Activated CD4-positive, alpha-beta T cell treated with anti-CD3 and anti-CD28 coated beads, Interleukin-2, amount 10 ng/mL, durations not matched to agents 24 days and 14 days (primary cell): ENCODE results near the gene FOXF1. TPM values are rescaled to one million over a fixed set of nuclear protein-coding genes. Genes with fewer than 3 reads are reported as not detected.

Source experiments
- DNase-seq: peaks from one replicate; pipeline ENCODE4 v3.0.0; 2022
- H3K27ac Mint-ChIP-seq: one replicate; pipeline ENCODE4 v1.8.0; 2022; ENCODE audit warnings: mild to moderate bottlenecking, mixed read lengths
- H3K27me3 Mint-ChIP-seq: one replicate; pipeline ENCODE4 v1.8.0; 2022; ENCODE audit warnings: mixed read lengths
- H3K36me3 Mint-ChIP-seq: one replicate; pipeline ENCODE4 v1.8.0; 2022; ENCODE audit warnings: low read depth, mild to moderate bottlenecking, mixed read lengths
- H3K4me1 Mint-ChIP-seq: one replicate; pipeline ENCODE4 v1.8.0; 2021; ENCODE audit warnings: mixed read lengths
- H3K4me3 Mint-ChIP-seq: one replicate; pipeline ENCODE4 v1.8.0; 2022; ENCODE audit warnings: mild to moderate bottlenecking, moderate library complexity, mixed read lengths
- H3K9me3 Mint-ChIP-seq: one replicate; pipeline ENCODE4 v1.8.0; 2021; ENCODE audit warnings: mixed read lengths
- intact Hi-C: fragments of 100-400 bp; cut with micrococcal nuclease; formaldehyde crosslinking; loops from one replicate; pipeline ENCODE4 v1.15.1; 2023
- total RNA-seq: library from RNA; stranded (reverse); gene quantifications from 2 replicates; pipeline ENCODE4 v1.2.3, GENCODE V29; 2022

FOXF1 gene
- total RNA-seq, 1 donor from 2014 or later: not detected

DNA sequence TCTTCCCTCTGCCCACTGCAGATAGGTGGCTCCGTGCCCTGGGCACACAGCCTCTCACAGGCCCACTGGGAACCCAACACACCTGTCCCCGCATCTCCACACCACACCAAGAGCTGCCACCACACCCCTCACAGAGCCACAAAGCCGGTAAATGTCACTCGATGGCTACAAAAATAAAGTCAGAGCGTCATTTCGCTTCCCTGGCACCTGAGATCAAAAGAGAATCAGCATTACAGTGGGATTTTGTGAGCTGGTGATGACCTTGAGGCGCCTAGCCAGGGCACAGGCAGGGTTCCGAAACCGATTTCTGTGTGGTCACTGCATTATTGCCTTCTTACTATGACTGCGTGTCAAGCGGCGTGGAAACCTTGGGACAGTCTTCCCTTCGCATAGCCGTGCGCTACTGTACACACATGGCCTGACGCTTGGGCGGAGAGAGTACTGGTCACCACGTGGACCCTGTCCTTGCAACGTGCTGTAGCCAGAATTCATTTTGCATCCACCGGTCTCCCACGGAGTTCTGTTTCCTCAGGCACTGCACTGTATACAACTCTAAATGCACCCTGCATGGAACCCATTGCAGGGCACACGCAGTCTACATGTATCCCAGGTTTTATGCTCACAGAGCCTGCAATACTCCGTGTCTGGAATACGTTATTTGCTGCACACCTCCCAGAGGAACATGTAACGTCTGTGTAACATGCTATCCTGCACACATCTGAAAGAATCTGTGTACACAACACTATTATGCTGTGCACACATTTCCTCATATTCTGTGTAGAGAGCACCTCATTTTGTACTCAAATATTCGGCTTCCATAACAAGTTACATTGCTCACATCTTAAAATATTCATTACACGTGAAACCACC is 5.8 kb upstream of the FOXF1 start:
- Mint-ChIP-seq H3K4me1 (peaks cover 17% of the 10 kb centered on the region), H3K36me3 (peaks cover 2% of the 10 kb centered on the region), H3K4me3 (no peak overlapping the region), H3K27ac (no peak overlapping the region), H3K27me3 (peaks cover 84% of the 10 kb centered on the region), H3K9me3 (no peaks in the 10 kb centered on the region)
- DNase-seq: no peak
- intact Hi-C loops: no loop called here

DNA sequence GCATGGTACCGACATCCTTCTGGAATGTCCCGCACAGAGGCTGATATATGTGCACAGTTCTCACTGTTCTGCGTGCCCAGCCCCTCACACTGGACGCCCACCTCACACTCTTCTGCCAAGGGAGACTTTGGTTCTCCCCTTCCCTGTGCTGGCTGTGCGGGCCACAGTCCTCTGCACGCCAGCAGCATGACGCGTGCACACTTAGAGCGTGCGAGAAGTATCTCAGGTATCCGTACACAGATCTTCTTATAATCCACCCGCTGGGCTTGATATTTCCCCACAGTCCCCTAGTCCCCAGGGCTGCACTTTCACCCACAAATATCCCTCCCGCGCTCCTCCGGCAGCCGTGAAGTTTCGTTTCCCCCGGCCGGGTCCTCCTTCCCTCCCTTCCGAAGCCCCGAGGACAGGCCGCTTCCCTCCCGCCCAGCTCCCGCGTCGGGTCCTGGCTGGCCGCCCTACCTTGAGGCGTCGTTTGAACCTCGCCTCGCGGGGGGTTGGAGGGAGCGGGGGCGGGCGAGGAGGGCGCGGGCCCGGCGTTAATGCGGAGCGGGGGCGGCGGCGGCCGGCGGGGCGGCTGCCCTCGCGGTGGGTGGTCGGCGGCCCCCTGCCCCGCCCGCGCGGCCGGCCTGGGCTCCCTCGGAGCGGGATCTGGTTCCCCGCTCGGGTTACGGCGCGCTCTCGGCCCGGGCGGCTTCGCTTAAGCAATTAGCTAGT is 5.0 kb upstream of the FOXF1 start:
- Mint-ChIP-seq H3K4me1 (peaks cover 17% of the 10 kb centered on the region), H3K27ac (no peak overlapping the region), H3K36me3 (peaks cover 2% of the 10 kb centered on the region), H3K4me3 (no peak overlapping the region), H3K27me3 (peaks cover 76% of the 10 kb centered on the region), H3K9me3 (no peaks in the 10 kb centered on the region)
- intact Hi-C loops: no loop called here
- no peak for DNase-seq

DNA sequence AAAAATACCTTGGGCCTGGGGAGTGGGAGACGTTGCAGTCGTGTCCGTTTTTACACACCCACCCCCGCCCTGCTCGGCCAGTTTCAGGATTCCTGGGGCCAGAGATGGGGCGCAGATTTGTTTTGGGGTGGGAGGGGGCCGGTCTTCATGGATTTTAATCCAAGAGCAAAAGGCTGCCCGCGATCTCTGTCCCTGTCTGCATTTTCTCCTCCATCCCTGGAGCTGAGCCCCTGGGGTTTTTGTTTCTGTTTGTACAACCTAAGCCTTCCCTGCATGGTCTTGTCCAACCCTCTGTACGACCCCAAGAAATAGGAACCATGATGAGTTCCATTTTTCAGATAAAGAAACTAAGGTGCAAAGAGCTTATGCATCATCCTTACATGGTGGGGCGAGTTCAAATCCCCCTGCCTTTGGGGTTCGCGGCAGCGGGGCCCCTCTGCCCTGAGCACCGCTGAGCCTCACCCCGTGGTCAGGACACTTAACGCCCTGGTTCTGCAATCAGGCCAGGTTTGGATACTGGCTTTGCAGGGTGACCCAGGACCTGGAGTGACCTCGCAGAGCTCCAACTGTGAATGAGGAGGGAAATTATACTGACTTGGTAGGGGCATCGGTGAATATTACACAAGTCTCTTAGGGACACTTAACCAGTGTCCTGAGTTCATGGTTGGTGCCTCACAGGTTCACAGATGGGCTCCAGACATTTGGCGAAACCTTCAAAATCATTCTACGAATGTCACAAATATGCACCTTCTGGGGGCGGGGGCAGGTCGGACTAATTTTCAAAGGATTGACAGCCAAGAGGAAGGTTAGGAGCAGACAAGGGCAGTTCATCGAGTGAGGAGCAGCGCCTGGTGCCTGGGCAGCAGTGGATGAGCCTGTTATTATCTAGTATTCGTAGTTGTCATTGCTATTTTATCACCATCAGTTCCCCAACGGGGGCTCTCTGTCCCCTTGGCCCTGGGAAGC is 4.1 kb upstream of the FOXF1 start:
- no peak overlapping the region for H3K4me3 Mint-ChIP-seq
- H3K27me3 Mint-ChIP-seq: peaks cover 72% of the 10 kb centered on the region
- peak overlapping the region; percentile 63 for H3K27ac Mint-ChIP-seq
- DNase-seq: no peak
- no peaks in the 10 kb centered on the region for H3K9me3 Mint-ChIP-seq
- H3K36me3 Mint-ChIP-seq: peaks cover 4% of the 10 kb centered on the region
- intact Hi-C loops: no loop called here
- peaks cover 18% of the 10 kb centered on the region for H3K4me1 Mint-ChIP-seq

DNA sequence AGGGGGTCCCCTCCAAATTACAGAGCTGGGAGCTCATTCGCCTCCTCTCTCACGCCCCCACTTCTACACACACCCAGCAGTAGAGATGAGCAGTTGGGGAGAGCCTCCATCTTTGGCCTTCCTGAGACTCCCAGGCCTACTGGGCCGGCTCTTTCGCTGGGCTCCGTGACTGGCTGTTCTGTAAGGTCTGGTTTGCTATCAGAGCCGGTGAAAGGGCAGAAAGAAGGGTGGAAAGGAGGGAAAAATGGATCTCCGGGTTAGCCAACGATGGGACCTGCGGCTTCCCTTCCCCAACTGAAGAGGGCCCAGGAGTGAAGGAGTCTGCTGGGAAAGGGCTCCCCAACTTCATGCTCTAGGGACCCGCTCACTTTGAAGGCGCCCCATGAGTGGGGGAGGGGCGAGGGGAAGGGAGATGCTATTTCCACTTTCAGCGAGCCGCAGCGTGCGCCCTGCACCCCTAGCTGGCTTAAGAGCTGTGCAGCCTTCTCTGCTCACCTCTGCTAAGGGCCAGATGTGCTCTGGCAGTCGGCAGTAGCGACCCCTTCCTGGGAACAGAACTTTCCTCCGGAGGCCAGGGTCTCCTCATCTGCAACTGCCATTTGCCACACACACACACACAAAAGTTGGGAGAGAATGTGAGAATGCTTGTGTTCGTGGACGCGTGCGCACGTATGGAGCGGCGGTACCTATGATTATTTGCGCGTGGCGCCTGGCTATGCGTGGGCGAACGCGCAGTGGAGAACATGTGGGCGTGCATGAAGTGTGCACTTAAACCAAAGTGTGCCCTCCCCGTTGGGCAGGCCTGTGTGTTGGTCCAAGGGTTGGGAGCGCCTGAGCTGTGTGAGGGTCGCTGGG is 2.9 kb upstream of the FOXF1 start:
- peaks cover 67% of the 10 kb centered on the region for H3K27me3 Mint-ChIP-seq
- no peak for DNase-seq
- H3K27ac Mint-ChIP-seq: peak overlapping the region; percentile 69
- peaks cover 21% of the 10 kb centered on the region for H3K4me1 Mint-ChIP-seq
- H3K4me3 Mint-ChIP-seq: peak overlapping the region; percentile 58
- H3K9me3 Mint-ChIP-seq: no peaks in the 10 kb centered on the region
- intact Hi-C loops: loop anchor here (2.0 kb wide), 1 partner anchor 57 kb away; no protein-coding TSS in a partner anchor
- peaks cover 4% of the 10 kb centered on the region for H3K36me3 Mint-ChIP-seq

DNA sequence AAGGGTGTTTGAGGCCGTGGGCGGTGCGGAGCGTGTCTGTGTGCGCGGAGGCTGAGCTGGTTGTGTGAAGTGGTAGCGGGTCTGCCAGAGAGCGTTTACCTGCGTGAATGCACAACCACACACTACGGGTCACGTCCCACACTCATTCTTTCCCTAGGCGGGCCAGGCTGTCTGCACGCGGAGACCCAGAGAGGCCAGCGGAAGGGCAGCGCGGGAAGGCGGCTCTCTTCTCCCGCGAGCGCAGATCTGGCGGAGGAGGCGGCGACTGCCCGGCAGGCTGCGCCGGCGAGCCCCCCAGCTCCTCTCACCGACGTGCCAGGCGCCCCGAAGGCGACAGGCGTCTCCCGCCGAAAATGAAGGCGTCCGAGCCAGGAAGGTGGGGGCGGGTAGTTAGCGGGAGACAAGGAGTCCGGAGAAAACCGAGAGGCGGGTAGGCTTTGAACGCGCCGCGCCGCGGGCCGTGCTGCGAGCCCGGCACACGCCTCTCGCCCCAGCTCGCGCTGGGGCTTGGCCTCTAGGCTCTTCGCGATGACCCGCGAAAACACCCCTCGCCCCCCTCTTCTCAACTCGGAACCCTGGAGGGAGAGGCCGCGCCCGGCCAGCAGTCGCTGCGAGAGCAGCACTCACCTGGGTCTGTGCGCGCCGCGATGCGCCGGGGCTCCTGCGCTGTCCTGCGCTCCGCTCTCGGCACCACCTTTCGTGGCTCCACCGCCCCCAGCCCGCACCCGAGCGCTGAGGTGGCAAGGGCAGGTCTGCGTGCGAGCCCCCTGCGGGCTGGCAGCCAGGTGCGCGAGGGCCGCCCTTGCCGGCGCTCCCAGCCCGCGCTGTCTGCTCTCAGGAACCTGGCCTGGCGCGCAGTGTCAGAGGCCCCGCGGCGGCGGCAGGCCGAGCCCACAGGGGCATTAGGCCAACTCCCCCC is 2.0 kb upstream of the FOXF1 start:
- Mint-ChIP-seq H3K27ac (peak overlapping the region; percentile 69), H3K4me1 (peaks cover 21% of the 10 kb centered on the region), H3K36me3 (peaks cover 4% of the 10 kb centered on the region), H3K9me3 (no peaks in the 10 kb centered on the region), H3K27me3 (peaks cover 66% of the 10 kb centered on the region), H3K4me3 (peak overlapping the region; percentile 58)
- no peak for DNase-seq
- intact Hi-C loops: loop anchor here (2.0 kb wide), 1 partner anchor 57 kb away; no protein-coding TSS in a partner anchor

DNA sequence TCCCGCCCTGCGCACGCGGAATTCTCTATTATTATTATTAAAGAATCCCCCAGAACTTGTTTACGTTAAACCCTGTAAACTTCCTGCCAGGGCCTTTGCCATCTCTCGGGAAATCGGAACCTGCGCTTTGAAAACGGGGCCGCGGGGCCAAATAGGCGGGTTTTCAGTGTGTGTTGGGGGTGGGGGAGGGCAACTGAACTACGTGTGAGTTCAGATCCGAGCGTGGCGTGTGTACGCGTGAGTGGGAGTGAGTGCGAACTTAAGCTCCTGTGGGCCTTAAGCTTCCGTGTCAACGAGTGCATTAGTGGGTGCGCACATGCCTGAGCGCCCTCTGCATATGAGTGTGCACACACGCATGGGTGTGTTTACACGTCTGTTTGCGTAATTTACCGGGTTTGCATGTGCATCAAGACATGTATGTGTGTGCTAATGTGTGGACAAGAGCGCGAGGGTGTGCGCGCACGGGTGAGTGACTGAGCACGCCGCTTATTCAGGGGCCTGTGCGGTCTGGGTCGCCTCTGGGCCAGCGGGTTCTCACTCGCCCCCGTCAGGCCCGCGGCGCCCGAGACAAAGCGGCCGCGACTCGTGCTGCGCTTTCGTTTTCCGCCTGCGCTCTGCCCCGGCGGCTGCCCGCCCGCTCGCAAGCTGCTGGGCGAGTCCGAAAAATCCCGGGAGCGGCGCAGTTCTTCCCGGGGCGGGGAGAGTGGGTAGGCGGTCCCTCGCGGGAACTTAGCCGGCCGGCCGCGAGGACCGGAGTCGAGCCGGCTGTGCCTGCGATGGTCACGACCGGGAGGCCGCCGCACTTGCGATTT is 1.2 kb upstream of the FOXF1 start:
- Mint-ChIP-seq H3K27ac (peak overlapping the region; percentile 76), H3K36me3 (peaks cover 4% of the 10 kb centered on the region), H3K27me3 (peaks cover 64% of the 10 kb centered on the region), H3K4me3 (peak overlapping the region; percentile 75), H3K9me3 (no peaks in the 10 kb centered on the region), H3K4me1 (peaks cover 21% of the 10 kb centered on the region)
- peak; percentile 82 for DNase-seq
- intact Hi-C loops: loop anchor here (2.0 kb wide), 1 partner anchor 56 kb away; no protein-coding TSS in a partner anchor

DNA sequence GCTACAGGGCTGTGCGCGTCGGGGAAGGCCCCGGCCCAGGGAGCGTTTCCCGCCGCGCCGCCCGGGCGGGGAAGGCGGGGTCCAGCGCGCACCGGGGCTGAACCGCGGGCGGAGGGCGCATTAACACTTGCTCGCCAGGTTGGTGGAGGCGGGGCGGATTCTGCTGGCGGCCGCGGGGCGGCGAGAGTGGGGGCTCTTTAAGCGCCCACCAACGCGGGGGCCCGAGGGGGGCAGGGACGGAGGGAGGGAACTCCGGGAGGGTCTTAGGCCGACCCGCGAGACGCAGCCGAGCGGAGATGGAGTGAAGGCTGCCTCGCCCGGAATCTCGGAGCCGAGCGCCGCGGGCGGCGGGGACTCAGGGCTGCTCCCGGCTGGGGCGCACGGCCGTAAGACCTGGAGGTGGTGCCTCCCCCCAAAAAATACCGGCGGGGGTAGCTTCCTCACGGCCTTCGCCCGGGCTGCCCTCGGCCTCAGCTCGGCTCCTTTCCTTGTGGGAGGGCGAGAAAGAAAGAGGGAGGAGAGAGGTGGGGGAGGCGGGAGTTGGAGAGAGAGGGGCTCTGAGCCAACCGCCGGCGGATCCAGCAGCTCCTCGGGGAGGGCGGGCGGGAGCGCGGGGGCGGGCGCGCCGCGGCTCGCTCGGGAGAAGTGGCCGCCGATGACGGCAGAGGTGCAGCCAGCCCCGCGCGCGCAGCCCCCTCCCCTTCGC is 415 bp upstream of the FOXF1 start:
- Mint-ChIP-seq H3K9me3 (no peaks in the 10 kb centered on the region), H3K4me1 (peaks cover 21% of the 10 kb centered on the region), H3K4me3 (peak overlapping the region; percentile 75), H3K27me3 (peaks cover 63% of the 10 kb centered on the region), H3K36me3 (peaks cover 4% of the 10 kb centered on the region), H3K27ac (no peak overlapping the region)
- intact Hi-C loops: loop anchor here (2.0 to 5.0 kb wide), 2 partner anchors 55 to 223 kb away; no protein-coding TSS in a partner anchor
- no peak for DNase-seq

DNA sequence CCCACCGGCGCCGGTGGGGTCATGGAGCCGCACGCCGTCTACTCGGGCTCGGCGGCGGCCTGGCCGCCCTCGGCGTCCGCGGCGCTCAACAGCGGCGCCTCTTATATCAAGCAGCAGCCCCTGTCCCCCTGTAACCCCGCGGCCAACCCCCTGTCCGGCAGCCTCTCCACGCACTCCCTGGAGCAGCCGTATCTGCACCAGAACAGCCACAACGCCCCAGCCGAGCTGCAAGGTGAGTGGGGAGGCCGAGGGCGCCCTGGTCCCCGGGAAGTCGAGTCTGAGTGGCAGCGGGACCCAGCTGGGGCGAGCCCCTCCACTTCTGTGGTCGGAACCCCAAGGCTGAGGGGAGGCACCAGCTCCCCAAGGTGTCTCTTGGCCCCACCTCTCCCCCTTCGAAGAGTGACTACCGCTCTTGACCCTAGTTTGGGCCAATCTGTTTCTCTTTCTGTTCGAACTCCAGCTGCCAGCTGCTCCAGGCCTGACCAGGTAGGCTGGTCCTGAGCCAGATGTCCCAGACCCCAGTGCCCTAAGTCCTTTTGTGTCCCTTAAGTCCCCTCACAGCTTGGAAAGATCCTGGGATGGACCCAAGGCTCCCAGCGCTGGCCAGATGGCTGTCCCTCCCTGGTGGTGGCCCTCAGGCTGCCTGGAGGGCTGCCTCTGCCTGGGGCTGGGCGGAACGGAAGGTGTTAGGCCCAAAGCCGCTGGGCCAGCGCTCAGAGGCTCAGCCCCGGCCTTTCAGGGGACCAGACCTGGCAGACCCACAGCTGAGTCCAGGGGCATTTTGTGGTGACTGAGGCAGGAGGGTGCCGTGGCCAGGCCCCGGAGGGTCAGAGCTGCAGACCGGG is 1.2 kb downstream of the FOXF1 start:
- Mint-ChIP-seq H3K36me3 (peaks cover 2% of the 10 kb centered on the region), H3K27me3 (peaks cover 61% of the 10 kb centered on the region), H3K27ac (peak overlapping the region; percentile 53), H3K9me3 (no peaks in the 10 kb centered on the region), H3K4me3 (peak overlapping the region; percentile 60), H3K4me1 (peaks cover 14% of the 10 kb centered on the region)
- no peak for DNase-seq
- intact Hi-C loops: loop anchor here (5.0 kb wide), 1 partner anchor 224 kb away; no protein-coding TSS in a partner anchor

DNA sequence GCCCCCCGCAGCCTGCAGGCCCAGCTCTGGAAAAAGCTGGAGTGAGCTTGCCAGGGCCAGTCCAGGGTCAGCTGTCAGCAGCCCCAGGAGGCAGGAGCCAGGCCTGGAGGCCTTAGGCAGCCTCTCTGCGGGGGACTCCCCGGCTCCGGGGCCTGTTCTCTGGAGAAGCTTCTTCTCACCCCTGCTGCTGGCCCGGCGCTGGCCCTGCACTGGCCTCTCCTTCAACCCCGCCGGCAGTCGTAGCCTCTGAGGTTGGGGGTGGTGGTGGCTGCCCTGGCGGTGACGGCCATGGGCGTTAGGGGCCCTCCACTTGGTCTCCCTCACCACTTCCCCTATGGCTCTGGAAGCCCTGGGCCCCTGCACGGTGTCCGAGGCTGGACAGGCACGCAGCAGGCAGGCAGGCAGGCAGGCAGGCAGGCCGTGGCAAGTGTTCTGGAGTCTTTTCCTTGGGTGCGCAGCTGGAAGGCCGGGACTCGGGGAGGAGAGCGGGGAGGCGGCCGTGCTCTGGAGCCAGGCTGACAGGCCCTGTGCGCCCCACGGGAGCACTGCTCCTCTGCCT is 2.1 kb downstream of the FOXF1 start:
- H3K27ac Mint-ChIP-seq: no peak overlapping the region
- DNase-seq: no peak
- peaks cover 59% of the 10 kb centered on the region for H3K27me3 Mint-ChIP-seq
- intact Hi-C loops: loop anchor here (5.0 kb wide), 1 partner anchor 225 kb away; no protein-coding TSS in a partner anchor
- no peak overlapping the region for H3K4me3 Mint-ChIP-seq
- peaks cover 13% of the 10 kb centered on the region for H3K4me1 Mint-ChIP-seq
- no peaks in the 10 kb centered on the region for H3K9me3 Mint-ChIP-seq
- peaks cover 2% of the 10 kb centered on the region for H3K36me3 Mint-ChIP-seq
